Mucosa of rectum (tissue), 2 donors: ENCODE results near the gene TARBP1.

Experiments used
- H3K27ac ChIP-seq, 2 donors: one replicate each; pipeline ENCODE4 v1.7.0; 2013; ENCODE audit warnings: inconsistent platforms in 2 of 2, low read depth in 2 of 2, low read length in 2 of 2
- H3K27me3 ChIP-seq, 2 donors: one replicate each; pipeline ENCODE4 v1.7.0; 2013; ENCODE audit warnings: low read length in 2 of 2; ENCODE audit not compliant: control insufficient read depth in 2 of 2, insufficient read depth in 2 of 2
- H3K36me3 ChIP-seq, 2 donors: one replicate each; pipeline ENCODE4 v1.7.0; 2013; ENCODE audit warnings: low read length in 2 of 2; ENCODE audit not compliant: control insufficient read depth in 2 of 2, insufficient read depth in 2 of 2
- H3K4me1 ChIP-seq, 2 donors: one replicate each; pipeline ENCODE4 v1.7.0; 2013; ENCODE audit warnings: low read length in 2 of 2, mild to moderate bottlenecking in 1 of 2; ENCODE audit not compliant: control insufficient read depth in 2 of 2, insufficient read depth in 2 of 2
- H3K4me3 ChIP-seq, 2 donors: one replicate each; pipeline ENCODE4 v1.7.0; 2013; ENCODE audit warnings: low read length in 2 of 2
- H3K9ac ChIP-seq, 2 donors: one replicate each; pipeline ENCODE4 v1.7.0; 2013; ENCODE audit warnings: low read length in 2 of 2, low read depth in 1 of 2, mild to moderate bottlenecking in 1 of 2
- H3K9me3 ChIP-seq, 2 donors: one replicate each; pipeline ENCODE4 v1.7.0; 2013; ENCODE audit warnings: low read length in 2 of 2; ENCODE audit not compliant: control insufficient read depth in 2 of 2
- donor health status: healthy.
- donor health status: Normal muscosa, but diverticular disease.

Gene TARBP1, protein sequence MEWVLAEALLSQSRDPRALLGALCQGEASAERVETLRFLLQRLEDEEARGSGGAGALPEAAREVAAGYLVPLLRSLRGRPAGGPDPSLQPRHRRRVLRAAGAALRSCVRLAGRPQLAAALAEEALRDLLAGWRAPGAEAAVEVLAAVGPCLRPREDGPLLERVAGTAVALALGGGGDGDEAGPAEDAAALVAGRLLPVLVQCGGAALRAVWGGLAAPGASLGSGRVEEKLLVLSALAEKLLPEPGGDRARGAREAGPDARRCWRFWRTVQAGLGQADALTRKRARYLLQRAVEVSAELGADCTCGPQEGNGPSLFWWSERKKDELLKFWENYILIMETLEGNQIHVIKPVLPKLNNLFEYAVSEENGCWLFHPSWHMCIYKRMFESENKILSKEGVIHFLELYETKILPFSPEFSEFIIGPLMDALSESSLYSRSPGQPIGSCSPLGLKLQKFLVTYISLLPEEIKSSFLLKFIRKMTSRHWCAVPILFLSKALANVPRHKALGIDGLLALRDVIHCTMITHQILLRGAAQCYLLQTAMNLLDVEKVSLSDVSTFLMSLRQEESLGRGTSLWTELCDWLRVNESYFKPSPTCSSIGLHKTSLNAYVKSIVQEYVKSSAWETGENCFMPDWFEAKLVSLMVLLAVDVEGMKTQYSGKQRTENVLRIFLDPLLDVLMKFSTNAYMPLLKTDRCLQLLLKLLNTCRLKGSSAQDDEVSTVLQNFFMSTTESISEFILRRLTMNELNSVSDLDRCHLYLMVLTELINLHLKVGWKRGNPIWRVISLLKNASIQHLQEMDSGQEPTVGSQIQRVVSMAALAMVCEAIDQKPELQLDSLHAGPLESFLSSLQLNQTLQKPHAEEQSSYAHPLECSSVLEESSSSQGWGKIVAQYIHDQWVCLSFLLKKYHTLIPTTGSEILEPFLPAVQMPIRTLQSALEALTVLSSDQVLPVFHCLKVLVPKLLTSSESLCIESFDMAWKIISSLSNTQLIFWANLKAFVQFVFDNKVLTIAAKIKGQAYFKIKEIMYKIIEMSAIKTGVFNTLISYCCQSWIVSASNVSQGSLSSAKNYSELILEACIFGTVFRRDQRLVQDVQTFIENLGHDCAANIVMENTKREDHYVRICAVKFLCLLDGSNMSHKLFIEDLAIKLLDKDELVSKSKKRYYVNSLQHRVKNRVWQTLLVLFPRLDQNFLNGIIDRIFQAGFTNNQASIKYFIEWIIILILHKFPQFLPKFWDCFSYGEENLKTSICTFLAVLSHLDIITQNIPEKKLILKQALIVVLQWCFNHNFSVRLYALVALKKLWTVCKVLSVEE (N-terminal part only)

DNA sequence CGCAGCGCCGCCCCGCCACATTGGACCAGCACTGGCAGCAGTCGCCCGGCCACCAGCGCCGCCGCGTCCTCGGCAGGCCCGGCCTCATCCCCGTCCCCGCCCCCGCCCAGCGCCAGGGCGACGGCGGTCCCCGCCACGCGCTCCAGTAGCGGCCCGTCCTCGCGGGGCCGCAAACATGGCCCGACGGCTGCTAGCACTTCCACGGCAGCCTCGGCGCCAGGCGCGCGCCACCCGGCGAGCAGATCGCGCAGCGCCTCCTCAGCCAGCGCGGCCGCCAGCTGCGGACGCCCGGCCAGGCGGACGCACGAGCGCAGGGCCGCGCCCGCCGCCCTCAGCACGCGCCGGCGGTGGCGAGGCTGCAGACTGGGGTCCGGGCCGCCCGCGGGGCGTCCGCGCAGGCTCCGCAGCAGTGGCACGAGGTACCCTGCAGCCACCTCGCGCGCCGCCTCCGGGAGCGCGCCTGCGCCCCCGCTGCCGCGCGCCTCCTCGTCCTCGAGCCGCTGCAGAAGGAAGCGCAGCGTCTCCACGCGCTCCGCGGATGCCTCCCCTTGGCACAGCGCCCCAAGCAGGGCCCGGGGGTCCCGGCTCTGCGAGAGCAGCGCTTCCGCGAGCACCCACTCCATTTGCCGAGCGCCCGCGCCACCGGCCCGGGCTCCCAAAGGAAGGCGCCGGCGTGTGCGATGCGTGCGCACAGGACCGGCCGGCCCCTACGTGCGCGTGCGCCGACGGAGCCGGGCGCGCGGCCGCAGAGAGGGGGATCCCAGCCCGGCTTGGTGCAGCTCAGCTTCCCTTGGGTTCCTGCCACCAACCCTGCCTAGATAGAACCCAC is at the start of gene TARBP1:
TSS of gene TARBP1 (minus strand) at position 699 of the 829 bp plus-strand sequence. CDS start at position 623, 76 bp downstream.
- H3K9me3 ChIP-seq = no peaks in the 10 kb centered on the region
- H3K27me3 ChIP-seq = no peaks in the 10 kb centered on the region
- peak within 1 kb of the TSS; percentile 78 to 83 for H3K9ac ChIP-seq
- H3K27ac ChIP-seq = peak within 1 kb of the TSS; percentile 90 to 94
- no peaks in the 10 kb centered on the region for H3K36me3 ChIP-seq
- H3K4me3 ChIP-seq = peak within 1 kb of the TSS; percentile 73 to 91
- peaks cover 0 to 10% of the 10 kb centered on the region in 2 donors for H3K4me1 ChIP-seq

DNA sequence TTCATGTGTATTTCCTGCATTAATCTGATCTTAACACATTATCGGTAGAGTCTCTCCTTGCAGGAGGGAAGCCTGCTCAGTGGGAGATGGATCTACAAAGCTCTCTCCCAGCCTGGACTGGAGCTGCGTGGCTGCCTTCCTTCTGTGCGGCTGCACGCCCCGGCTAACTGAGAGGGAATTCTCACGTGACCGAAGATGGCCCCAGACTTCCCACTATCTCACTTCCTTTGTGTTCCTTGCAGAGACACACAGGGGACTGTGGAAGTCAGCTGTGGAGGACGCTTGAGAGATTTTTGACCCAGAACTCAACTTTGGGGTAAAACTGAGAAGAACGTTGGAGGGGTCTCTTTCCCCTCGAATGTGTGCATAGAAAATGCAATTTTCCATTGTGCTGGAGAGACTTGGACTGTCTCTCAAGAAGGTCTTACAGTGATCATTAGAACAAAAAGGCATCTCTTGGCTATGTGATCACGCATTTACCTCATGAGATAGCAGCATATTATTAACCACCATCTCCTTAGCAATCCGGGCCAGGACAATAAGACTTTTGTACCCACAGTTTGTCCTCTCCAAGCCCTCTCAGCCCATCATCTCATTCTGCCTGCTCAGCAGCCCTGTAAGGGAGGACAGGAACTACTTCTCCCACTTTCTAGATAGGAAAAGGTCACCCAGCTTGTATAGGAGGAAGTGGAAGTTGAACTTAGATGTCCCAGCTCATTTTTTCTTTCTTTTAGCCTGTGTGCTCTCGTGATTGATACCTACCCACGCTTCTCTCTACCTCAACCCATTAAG is 49.3 kb upstream of the TARBP1 start:
- no peaks in the 10 kb centered on the region for H3K36me3 ChIP-seq
- H3K4me3 ChIP-seq = no peak overlapping the region
- H3K27me3 ChIP-seq = no peaks in the 10 kb centered on the region
- peaks cover 25 to 37% of the 10 kb centered on the region in 2 donors for H3K4me1 ChIP-seq
- H3K9me3 ChIP-seq = no peaks in the 10 kb centered on the region
- peak overlapping the region; percentile 40 to 44 for H3K27ac ChIP-seq
- H3K9ac ChIP-seq = no peak overlapping the region

DNA sequence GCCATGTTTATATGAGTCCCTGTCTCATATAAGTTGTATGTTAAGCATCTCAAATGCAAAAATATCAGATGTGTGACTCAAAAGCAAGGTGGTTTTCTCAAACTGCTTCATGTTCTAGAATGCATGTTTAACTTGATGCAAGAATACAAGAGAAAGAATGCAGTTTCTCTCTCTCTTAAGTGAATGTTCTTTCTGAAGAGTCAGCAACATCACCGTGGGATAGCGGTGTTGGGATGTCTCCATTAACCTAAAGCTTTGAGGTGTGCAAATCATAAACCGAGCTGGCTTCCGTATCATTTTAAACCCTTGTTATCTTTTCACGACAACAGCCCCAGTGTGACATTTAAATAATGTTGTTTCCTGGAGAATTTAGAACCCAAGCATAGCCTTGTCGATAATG is 48.4 kb upstream of the TARBP1 start:
- no peak overlapping the region for H3K27ac ChIP-seq
- no peaks in the 10 kb centered on the region for H3K27me3 ChIP-seq
- no peak overlapping the region for H3K9ac ChIP-seq
- H3K4me3 ChIP-seq = no peak overlapping the region
- peaks cover 24 to 33% of the 10 kb centered on the region in 2 donors for H3K4me1 ChIP-seq
- H3K36me3 ChIP-seq = no peaks in the 10 kb centered on the region
- no peaks in the 10 kb centered on the region for H3K9me3 ChIP-seq

GRCh38 chr1:234526922-234527321 is 47.9 kb upstream of the TARBP1 start:
- Histone ChIP-seq H3K36me3 (no peaks in the 10 kb centered on the region), H3K27ac (no peak overlapping the region), H3K4me3 (no peak overlapping the region), H3K9ac (no peak overlapping the region), H3K27me3 (no peaks in the 10 kb centered on the region), H3K9me3 (no peaks in the 10 kb centered on the region), H3K4me1 (peaks cover 19 to 29% of the 10 kb centered on the region in 2 donors)

- Histone ChIP-seq H3K9me3 (no peaks in the 10 kb centered on the region), H3K9ac (no peak overlapping the region), H3K4me1 (peaks cover 10 to 18% of the 10 kb centered on the region in 2 donors), H3K4me3 (no peak overlapping the region), H3K36me3 (no peaks in the 10 kb centered on the region), H3K27me3 (no peaks in the 10 kb centered on the region), H3K27ac (no peak overlapping the region)
Observed at GRCh38 chr1:234525099-234525799, 46.3 kb upstream of the TARBP1 start.

DNA sequence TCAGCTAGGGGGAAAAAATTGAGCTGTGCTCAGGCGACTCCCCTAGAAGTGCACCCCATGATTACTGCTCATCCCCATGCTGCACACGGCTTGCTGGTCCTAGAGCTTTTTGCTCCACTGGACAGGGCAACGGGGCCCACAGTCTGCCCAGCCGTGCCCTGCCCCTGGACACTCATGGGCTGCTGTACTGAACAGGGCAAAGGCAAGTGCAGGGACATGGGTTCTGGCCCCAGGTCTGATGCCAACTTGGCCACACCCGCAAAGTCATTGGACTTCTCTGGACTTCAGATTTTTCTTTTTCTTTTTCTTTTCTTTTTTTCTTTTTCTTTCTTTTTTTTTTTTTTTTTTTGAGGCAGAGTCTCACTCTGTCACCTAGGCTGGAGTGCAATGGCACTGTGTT is 42.9 kb upstream of the TARBP1 start:
- Histone ChIP-seq H3K4me1 (peaks cover 10 to 12% of the 10 kb centered on the region in 2 donors), H3K27ac (no peak overlapping the region), H3K9ac (no peak overlapping the region), H3K4me3 (no peak overlapping the region), H3K27me3 (no peaks in the 10 kb centered on the region), H3K9me3 (no peaks in the 10 kb centered on the region), H3K36me3 (no peaks in the 10 kb centered on the region)

GRCh38 chr1:234520908-234521817 is 42.2 kb upstream of the TARBP1 start:
- H3K4me3 ChIP-seq = no peak overlapping the region
- H3K27me3 ChIP-seq = no peaks in the 10 kb centered on the region
- no peaks in the 10 kb centered on the region for H3K36me3 ChIP-seq
- H3K27ac ChIP-seq = no peak overlapping the region
- H3K9me3 ChIP-seq = no peaks in the 10 kb centered on the region
- H3K9ac ChIP-seq = no peak overlapping the region
- peaks cover 10 to 12% of the 10 kb centered on the region in 2 donors for H3K4me1 ChIP-seq

- H3K36me3 ChIP-seq = no peaks in the 10 kb centered on the region
- peaks cover 10 to 12% of the 10 kb centered on the region in 2 donors for H3K4me1 ChIP-seq
- H3K9me3 ChIP-seq = no peaks in the 10 kb centered on the region
- no peaks in the 10 kb centered on the region for H3K27me3 ChIP-seq
- H3K9ac ChIP-seq = no peak overlapping the region
- no peak overlapping the region for H3K27ac ChIP-seq
- H3K4me3 ChIP-seq = no peak overlapping the region
Observed at GRCh38 chr1:234519506-234519905, 40.5 kb upstream of the TARBP1 start.
